ENCODE data around the gene ONECUT3.

Gene ONECUT3

DNA sequence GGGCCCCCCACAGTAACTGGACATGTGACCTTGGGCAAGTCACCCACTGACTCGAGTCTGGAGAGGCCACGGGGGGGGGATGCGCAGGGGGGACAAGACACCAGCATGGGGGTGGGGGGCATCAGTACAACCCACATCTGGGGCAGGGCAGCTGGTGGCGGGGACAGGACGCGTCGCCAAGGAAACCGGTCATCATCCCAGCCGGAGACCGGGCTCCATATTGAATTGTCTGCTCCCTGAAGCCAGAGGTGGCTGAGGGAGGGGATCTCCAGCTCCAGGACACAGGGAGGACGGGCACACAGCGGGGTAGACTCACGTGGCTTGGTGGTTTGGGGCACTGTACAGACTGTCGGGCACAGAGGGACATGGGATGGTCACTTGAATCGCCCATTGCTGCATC lies 11.4 kb downstream of the ONECUT3 start:
- Mint-ChIP-seq H3K36me3 (no peaks in the 10 kb centered on the region), H3K4me1 (peaks cover 5 to 39% of the 10 kb centered on the region in 2 donors), H3K9me3 (no peaks in the 10 kb centered on the region), H3K4me3 (no peak overlapping the region), H3K27me3 (peaks cover 74 to 91% of the 10 kb centered on the region in 2 donors), H3K27ac (peak overlapping the region; percentile 71)
- DNase-seq, result no peak
- ATAC-seq (replicated peaks), result no peak

DNA sequence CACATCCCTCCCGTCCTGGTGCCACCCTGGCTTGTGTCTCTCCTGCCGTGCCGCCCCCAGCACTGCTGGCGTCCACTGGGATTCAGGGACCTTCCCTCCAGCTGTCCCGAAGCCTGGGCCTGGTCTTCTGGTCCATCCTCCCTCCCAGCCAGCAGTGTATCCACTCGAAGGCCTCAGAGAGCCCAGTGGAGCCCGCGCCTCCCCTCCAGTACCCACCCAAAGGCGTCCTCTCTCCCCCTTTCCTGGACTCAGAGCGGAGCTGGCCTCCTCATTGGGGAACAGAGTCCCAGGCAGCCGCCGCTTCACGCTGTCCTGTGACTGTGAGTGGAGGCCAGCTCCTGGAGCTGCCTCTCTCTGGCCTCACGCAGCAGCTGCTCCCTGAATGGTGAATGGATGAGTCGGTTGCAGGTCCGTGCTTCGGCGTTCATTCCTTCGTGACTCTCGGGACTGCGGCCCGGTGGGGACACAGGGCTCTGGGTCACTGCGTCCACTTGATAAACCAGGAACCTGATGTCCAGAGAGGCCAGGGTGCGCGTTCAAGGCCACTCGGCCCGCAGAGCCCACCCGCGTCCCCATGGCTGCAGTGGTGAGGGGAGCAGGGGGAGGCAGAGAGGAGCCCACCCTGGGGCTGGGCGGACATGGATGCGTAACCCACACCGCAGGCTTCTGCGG lies 12.1 kb downstream of the ONECUT3 start:
- Mint-ChIP-seq H3K4me1 (peaks cover 5 to 39% of the 10 kb centered on the region in 2 donors), H3K27ac (peak overlapping the region; percentile 81), H3K9me3 (peaks cover 2 to 3% of the 10 kb centered on the region in 2 donors), H3K4me3 (no peak overlapping the region), H3K27me3 (peaks cover 74 to 91% of the 10 kb centered on the region in 2 donors), H3K36me3 (no peaks in the 10 kb centered on the region)
- ATAC-seq (replicated peaks) (no peak), DNase-seq (no peak)

DNA sequence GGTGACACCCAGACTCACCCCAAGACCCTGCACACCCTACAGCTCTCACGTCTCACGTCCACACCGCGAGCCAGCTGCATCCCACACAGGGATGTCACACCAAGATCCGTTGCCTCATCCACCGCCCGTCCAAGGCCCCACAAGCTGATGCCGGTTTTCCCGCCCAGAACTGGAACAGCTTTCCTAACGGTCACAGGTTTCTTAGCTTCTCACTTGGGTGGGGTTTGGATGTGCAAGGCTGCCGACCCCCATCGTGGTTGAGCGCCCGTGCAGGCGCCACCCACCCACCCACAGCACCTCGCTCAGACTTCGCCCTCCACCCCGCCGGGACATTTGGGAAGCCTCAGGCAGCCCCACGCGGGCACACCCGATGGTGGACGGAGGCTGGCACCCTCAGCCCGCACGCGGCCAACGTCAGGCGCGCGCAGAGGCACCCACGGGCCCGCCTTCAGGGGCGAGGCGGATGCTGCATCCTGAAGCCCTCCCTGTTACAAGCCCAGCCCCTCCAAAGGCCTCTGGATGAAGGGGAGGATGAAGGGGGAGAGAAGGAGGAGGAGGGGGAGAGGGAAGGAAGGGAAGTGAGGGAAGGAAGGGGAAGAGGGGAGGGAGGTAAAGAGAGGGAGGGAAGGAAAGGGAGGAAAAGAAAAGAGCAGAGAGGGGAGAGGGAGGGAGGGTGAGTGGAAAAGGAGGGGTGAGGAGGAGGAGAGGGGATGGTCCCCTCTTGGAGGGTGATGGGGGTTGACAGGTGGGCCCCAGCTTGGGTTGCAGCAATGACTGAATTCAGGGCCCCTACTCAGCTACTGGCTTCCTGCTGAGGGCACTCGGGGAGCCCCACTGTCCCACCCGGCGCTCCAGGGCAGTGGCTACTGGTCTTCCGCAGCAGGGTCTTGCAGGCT lies 12.8 kb downstream of the ONECUT3 start:
- ATAC-seq (replicated peaks), result peak in 1 of 2 donors; percentile 13
- no peak for DNase-seq
- no peak overlapping the region for H3K27ac Mint-ChIP-seq
- peaks cover 9 to 10% of the 10 kb centered on the region in 2 donors for H3K9me3 Mint-ChIP-seq
- H3K4me3 Mint-ChIP-seq, result no peak overlapping the region
- peaks cover 74 to 91% of the 10 kb centered on the region in 2 donors for H3K27me3 Mint-ChIP-seq
- H3K4me1 Mint-ChIP-seq, result peaks cover 5 to 38% of the 10 kb centered on the region in 2 donors
- H3K36me3 Mint-ChIP-seq, result peaks cover 2 to 6% of the 10 kb centered on the region in 2 donors

DNA sequence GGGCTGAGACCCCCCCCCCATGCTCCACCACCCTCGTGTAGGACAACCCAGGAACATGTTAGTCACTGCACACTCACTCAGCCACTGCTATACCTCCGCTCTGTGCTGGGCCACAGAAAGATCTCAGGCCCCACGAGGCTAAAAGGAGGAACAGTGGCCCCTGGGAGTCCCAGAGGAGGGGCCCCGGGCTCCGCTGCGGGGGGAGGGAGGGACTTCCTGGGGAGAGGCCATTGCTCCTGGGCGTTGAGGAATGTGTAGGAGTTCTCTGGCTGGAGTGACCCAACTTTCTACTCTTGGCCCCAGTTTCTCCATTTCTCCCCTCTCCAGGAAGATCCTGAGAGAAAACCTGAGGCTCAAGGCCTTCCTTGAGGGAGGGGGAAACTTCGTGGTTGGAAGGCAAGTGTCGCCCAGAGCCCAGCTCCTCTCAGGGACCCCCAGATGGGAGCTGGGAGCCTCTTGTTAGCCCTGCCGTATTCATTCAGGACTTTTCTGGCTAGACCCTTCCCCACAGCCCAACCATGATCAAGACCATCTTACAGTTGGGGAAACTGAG lies 13.6 kb downstream of the ONECUT3 start:
- Mint-ChIP-seq H3K27me3 (peaks cover 71 to 90% of the 10 kb centered on the region in 2 donors), H3K4me3 (no peak overlapping the region), H3K4me1 (peaks cover 5 to 31% of the 10 kb centered on the region in 2 donors), H3K27ac (no peak overlapping the region), H3K9me3 (peaks cover 10 to 11% of the 10 kb centered on the region in 2 donors), H3K36me3 (peaks cover 2 to 7% of the 10 kb centered on the region in 2 donors)
- DNase-seq (no peak), ATAC-seq (replicated peaks) (peak; percentile 76 to 79)

DNA sequence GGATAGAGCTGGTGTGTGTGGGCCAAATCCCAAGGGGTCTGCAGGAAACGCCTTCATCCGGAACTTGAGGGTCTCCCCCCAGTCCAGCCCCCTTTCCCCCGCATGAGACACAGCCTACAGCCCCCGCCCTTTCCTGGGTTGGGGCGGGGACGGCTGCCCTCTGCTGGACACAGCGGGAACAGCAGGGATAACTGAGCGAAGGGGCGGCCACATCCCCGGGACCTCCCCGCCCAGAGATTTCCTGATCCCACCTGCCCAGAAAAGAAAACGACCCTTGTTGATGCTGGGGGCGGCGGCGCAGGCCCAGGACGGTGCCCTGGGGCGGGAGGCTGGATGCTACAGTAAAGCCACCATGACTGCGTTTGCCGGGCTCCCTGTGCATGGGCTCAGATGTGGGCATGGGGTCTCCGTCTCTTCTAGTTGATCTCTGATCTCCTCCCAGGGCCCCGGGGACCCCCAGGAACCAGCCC lies 14.2 kb downstream of the ONECUT3 start:
- ATAC-seq (replicated peaks) (peak; percentile 45 to 59), DNase-seq (no peak)
- H3K27me3 Mint-ChIP-seq, result peaks cover 74 to 91% of the 10 kb centered on the region in 2 donors
- peaks cover 5 to 31% of the 10 kb centered on the region in 2 donors for H3K4me1 Mint-ChIP-seq
- no peak overlapping the region for H3K4me3 Mint-ChIP-seq
- H3K27ac Mint-ChIP-seq, result peak overlapping the region; percentile 37
- peaks cover 2 to 7% of the 10 kb centered on the region in 2 donors for H3K36me3 Mint-ChIP-seq
- H3K9me3 Mint-ChIP-seq, result peaks cover 10 to 11% of the 10 kb centered on the region in 2 donors

DNA sequence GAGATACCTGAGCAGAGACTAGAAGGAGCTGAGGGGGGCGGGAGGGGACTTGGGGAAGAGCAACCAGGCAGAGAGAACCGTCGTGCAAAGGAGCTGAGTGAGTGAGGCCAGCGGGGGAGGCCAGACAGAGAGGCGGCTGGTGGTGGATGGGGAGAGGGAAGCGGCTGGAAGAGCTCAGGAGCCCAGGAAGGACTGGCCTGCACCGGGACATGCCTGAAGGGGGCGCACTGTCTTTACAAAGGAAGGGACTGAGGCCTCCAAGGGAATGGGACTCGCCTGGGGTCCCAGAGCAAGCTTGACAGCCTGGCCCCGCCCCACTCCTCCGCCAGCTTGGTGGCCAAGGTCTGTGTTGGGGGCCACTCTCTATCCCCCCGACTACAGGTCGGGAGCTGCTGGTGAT lies 14.9 kb downstream of the ONECUT3 start:
- no peak overlapping the region for H3K4me3 Mint-ChIP-seq
- ATAC-seq (replicated peaks) (no peak), DNase-seq (no peak)
- H3K9me3 Mint-ChIP-seq, result peaks cover 10 to 11% of the 10 kb centered on the region in 2 donors
- peaks cover 5 to 31% of the 10 kb centered on the region in 2 donors for H3K4me1 Mint-ChIP-seq
- no peak overlapping the region for H3K27ac Mint-ChIP-seq
- peaks cover 2 to 7% of the 10 kb centered on the region in 2 donors for H3K36me3 Mint-ChIP-seq
- H3K27me3 Mint-ChIP-seq, result peaks cover 77 to 93% of the 10 kb centered on the region in 2 donors

DNA sequence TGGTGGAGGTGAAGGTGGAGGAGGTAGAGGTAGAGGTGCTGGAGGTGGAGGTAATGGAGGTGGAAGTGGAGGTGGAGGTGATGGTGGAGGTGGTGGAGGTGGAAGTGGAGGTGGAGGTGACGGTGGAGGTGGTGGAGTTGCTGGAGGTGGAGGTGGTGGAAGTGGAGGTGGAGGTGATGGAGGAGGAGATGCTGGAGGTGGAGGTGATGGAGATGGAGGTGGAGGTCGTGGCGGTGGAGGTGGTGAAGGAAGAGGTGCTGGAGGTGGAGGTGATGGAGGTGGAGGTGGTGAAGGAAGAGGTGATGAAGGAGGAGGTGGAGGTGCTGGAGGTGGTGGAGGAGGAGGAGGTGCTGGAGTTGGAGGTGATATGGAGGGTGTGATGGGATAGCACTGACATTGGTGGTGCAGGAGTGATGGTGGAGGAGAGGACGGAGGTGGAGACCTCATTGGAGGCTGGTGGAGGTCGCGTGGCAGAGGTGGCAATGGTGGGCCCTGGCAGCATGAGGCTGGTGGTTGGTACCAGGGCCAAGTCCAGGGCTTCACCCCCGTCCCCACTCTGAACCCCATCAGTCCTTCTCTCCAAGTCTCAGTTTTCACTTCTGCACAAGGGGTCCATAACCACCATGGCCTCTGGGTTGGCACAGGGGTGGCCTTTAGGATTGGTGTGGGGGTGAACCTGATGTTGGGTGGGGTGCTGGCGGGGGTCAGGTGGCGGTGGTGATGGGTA lies 15.8 kb downstream of the ONECUT3 start:
- H3K27me3 Mint-ChIP-seq, result peaks cover 79 to 94% of the 10 kb centered on the region in 2 donors
- no peak overlapping the region for H3K4me3 Mint-ChIP-seq
- peaks cover 10 to 11% of the 10 kb centered on the region in 2 donors for H3K9me3 Mint-ChIP-seq
- DNase-seq, result no peak
- peaks cover 2 to 7% of the 10 kb centered on the region in 2 donors for H3K36me3 Mint-ChIP-seq
- no peak for ATAC-seq (replicated peaks)
- H3K27ac Mint-ChIP-seq, result no peak overlapping the region
- peaks cover 5 to 31% of the 10 kb centered on the region in 2 donors for H3K4me1 Mint-ChIP-seq

DNA sequence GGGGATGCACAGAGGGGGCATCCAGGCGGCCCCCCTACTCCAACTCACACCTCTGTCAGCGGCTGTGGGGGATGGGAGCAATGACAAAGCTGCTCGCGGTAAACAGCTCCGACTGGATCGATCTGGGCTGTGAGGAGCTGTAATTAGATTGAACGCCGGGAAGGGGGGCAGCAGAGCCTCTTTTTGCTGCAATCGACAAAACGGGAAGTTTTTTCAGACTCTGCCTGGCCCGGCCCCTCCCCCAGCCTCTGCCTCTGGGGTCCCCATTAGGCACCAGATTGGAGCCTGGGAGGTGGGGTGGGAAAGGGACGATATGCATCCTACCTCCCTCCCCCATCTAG lies 16.3 kb downstream of the ONECUT3 start:
- no peak overlapping the region for H3K4me3 Mint-ChIP-seq
- peaks cover 5 to 31% of the 10 kb centered on the region in 2 donors for H3K4me1 Mint-ChIP-seq
- DNase-seq, result no peak
- H3K27ac Mint-ChIP-seq, result no peak overlapping the region
- H3K36me3 Mint-ChIP-seq, result peaks cover 4 to 7% of the 10 kb centered on the region in 2 donors
- ATAC-seq (replicated peaks), result no peak
- peaks cover 10 to 11% of the 10 kb centered on the region in 2 donors for H3K9me3 Mint-ChIP-seq
- peaks cover 79 to 94% of the 10 kb centered on the region in 2 donors for H3K27me3 Mint-ChIP-seq

DNA sequence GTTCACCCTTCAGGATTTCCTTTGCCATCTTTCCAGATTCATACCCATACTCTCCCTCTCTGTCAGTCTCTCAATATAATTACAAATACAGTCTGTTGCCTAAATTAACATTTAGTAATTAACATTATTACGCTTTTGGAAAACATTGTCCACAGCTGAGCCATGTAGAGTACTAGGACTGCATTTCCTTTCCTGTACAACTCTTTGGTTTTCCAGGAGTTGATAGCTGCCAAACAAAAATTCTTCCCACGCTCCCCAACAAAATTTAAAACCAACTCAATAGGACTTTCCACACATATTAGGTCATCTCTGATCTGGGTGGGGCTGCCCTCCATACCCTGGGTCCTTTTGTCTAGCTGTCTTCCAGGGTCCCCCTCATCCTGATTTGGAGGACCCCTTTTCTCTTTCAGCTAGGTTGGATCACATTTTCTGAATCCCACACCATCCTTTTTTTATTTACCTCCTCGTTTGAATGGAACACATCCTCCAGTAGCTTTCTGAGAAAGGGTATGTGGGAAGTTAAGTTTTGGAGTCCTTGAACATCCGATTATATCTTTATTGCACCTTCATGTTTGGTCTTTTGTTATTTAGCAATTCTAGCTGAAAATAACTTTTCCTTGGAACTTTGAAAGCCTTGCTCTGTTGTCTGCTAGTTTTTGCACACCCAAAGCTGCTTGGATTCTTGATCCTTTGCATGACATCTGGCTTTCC lies 17.7 kb downstream of the ONECUT3 start:
- no peak for DNase-seq
- peaks cover 5 to 7% of the 10 kb centered on the region in 2 donors for H3K36me3 Mint-ChIP-seq
- ATAC-seq (replicated peaks), result no peak
- H3K27me3 Mint-ChIP-seq, result peaks cover 69 to 92% of the 10 kb centered on the region in 2 donors
- peaks cover 7 to 24% of the 10 kb centered on the region in 2 donors for H3K4me1 Mint-ChIP-seq
- no peak overlapping the region for H3K4me3 Mint-ChIP-seq
- no peak overlapping the region for H3K27ac Mint-ChIP-seq
- peaks cover 11 to 12% of the 10 kb centered on the region in 2 donors for H3K9me3 Mint-ChIP-seq

DNA sequence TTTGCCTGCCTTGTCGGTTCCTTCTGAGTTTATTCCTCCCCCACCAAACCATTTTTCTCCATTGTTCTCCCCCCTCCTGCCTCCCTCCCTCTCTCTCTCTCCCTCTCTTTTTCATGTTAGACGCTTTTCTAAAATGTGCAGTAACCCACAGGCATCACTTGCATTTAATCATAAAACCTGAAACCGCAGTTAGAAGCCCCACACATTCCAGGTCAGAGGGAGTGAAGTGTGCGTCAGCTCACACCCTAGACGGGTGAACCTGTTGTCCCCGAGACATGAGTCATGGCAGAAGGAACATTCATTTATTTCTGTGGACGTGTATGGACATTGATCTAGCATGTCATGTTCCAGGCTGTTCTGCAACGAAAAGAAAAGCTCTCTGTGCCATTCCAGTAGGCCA lies 19.9 kb downstream of the ONECUT3 start:
- peak overlapping the region; percentile 62 for H3K27ac Mint-ChIP-seq
- peaks cover 5 to 7% of the 10 kb centered on the region in 2 donors for H3K36me3 Mint-ChIP-seq
- peaks cover 11 to 12% of the 10 kb centered on the region in 2 donors for H3K9me3 Mint-ChIP-seq
- H3K4me3 Mint-ChIP-seq, result no peak overlapping the region
- H3K27me3 Mint-ChIP-seq, result peaks cover 73 to 93% of the 10 kb centered on the region in 2 donors
- DNase-seq (no peak), ATAC-seq (replicated peaks) (no peak)
- peaks cover 5 to 10% of the 10 kb centered on the region in 2 donors for H3K4me1 Mint-ChIP-seq

DNA sequence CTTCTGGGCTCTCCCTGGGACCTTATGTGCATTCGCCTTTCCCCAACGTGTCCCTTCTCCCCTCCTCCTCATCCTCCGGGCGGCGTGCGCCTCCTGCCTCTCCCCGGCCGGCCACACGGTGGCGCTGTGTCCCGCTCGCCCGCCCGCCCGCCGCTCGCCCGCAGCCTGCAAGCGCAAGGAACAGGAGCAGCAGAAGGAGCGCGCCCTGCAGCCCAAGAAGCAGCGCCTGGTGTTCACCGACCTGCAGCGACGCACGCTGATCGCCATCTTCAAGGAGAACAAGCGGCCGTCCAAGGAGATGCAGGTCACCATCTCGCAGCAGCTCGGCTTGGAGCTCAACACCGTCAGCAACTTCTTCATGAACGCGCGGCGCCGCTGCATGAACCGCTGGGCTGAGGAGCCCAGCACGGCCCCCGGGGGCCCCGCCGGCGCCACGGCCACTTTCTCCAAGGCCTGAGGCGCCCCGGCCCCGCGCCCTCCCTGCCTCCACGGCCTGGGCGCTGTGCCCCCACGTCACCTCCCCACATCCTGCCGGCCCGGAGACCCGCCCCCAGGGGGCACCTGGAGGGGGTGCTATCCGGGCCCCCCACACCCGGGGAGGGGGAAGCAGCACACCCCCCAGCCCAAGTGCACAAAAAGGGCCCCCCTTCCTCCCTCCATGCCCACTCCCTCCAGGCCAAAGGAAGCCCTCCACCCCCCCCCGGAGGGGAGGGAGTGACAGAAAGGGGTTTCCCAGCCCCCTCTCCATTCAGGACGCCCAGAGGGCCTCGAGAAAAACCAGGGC lies 21.9 kb downstream of the ONECUT3 start:
- DNase-seq, result no peak
- peak overlapping the region in 1 of 2 donors; percentile 43 for H3K4me3 Mint-ChIP-seq
- peaks cover 6% of the 10 kb centered on the region in 2 donors for H3K4me1 Mint-ChIP-seq
- H3K27me3 Mint-ChIP-seq, result peaks cover 75 to 92% of the 10 kb centered on the region in 2 donors
- no peak for ATAC-seq (replicated peaks)
- H3K9me3 Mint-ChIP-seq, result peaks cover 10 to 11% of the 10 kb centered on the region in 2 donors
- no peak overlapping the region for H3K27ac Mint-ChIP-seq
- peaks cover 5 to 7% of the 10 kb centered on the region in 2 donors for H3K36me3 Mint-ChIP-seq

DNA sequence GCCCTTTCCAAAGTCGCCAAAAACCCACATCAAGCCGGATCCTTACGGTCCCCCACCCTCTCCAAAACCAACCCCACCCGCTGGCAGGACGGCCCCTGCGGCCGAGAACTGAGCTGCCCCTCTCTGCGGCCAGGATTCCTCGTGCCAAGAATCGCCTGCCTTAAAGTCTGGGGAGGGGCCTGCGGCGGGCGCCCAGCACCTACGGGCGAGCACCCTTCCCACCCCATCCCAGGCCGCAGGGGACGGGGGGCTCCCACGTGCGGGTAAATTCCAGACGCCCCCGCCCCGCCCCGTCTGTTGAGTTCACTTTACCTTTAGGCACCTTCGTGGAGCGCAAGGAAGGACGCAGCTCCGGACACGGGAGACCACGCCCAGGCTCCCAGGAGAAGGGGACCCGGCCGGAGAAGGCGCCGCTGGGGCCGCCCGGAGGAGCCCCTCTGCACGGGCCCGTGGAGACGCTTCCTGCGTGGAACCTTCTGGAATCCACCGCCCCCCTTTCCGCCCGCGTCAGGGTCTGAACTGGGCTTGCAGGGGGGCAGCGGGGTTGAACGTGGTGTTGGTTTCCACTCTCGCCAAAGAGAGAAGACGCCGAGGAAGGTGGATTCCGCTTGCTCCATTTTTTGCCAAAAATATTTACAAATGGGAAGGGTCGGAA lies 22.8 kb downstream of the ONECUT3 start:
- Mint-ChIP-seq H3K27ac (no peak overlapping the region), H3K36me3 (peaks cover 4 to 5% of the 10 kb centered on the region in 2 donors), H3K9me3 (peaks cover 2 to 5% of the 10 kb centered on the region in 2 donors), H3K4me1 (peaks cover 6% of the 10 kb centered on the region in 2 donors), H3K4me3 (peak overlapping the region in 1 of 2 donors; percentile 11), H3K27me3 (peaks cover 75 to 92% of the 10 kb centered on the region in 2 donors)
- no peak for ATAC-seq (replicated peaks)
- DNase-seq, result no peak
